HepG2 (cell line): ENCODE measurements around the gene CCL17. TPM values are rescaled to one million over a fixed set of nuclear protein-coding genes. Genes with fewer than 3 reads are reported as not detected.

Source experiments
- HCFC1 ChIP-seq: fragments of 150-350 bp; IDR thresholded peaks from 2 replicates; pipeline ENCODE4 v1.6.1; 2014; ENCODE audit warnings: low read depth, low read length
- NR2C2 ChIP-seq: sonication (generic); formaldehyde crosslinking; IDR thresholded peaks from 2 replicates; pipeline ENCODE4 v1.4.0; 2020; ENCODE audit warnings: missing genetic modification reagents, mild to moderate bottlenecking, moderate library complexity, borderline replicate concordance
- PPARG ChIP-seq: conservative IDR thresholded peaks from 2 replicates; pipeline ENCODE4 v1.6.1; 2016; ENCODE audit warnings: missing biosample characterization, missing genetic modification reagents
- RFX3 ChIP-seq: IDR thresholded peaks from 2 replicates; pipeline ENCODE4 v1.6.1; 2016; ENCODE audit warnings: missing biosample characterization, missing genetic modification reagents
- ZNF367 ChIP-seq: sonication (generic); formaldehyde crosslinking; IDR thresholded peaks from 2 replicates; pipeline ENCODE4 v1.4.0; 2020; ENCODE audit warnings: missing genetic modification reagents, borderline replicate concordance
- ZNF543 ChIP-seq: sonication (generic); formaldehyde crosslinking; IDR thresholded peaks from 2 replicates; pipeline ENCODE4 v1.4.0; 2020; ENCODE audit warnings: mild to moderate bottlenecking, missing genetic modification reagents
- ZNF780A ChIP-seq: sonication (generic); formaldehyde crosslinking; IDR thresholded peaks from 2 replicates; pipeline ENCODE4 v1.8.0; 2022; ENCODE audit warnings: mild to moderate bottlenecking, missing genetic modification reagents, moderate library complexity
- polyA plus RNA-seq, 8 experiments: library from polyadenylated mRNA; depleted of rRNA in 3 of 8; stranded (reverse) in 7 of 8; unstranded in 1 of 8; fragments of >200 nt; fragmentation: Illumina TruSeq in 4 of 8; extraction: Trizol in 4 of 8; gene quantifications; 2 replicates each; pipeline versions ENCODE4 v1.2.1 to v1.2.3, GENCODE V29; 2011 to 2016; ENCODE audit warnings: low read depth in 4 of 8, missing spikeins in 1 of 8, mixed read lengths in 1 of 8; ENCODE audit not compliant: insufficient read depth in 1 of 8
- total RNA-seq, 5 experiments: library from RNA; depleted of rRNA; stranded (reverse); fragments of >200 nt; fragmentation: Illumina TruSeq; extraction: Trizol; gene quantifications; 2 replicates each; pipeline ENCODE4 v1.2.3, GENCODE V29; 2016; ENCODE audit warnings: low read depth in 1 of 5
- TF ChIP-seq, protein P1 (sequence below): sonication (generic); formaldehyde crosslinking; IDR thresholded peaks from 2 replicates; pipeline ENCODE4 v1.5.1; 2020; ENCODE audit warnings: missing genetic modification reagents, mild to moderate bottlenecking, borderline replicate concordance
- TF ChIP-seq, protein P2 (sequence below): sonication (generic); formaldehyde crosslinking; IDR thresholded peaks from 2 replicates; pipeline ENCODE4 v1.4.0; 2020; ENCODE audit warnings: mild to moderate bottlenecking, missing genetic modification reagents
- TF ChIP-seq, protein P3 (sequence below): sonication (generic); formaldehyde crosslinking; conservative IDR thresholded peaks from 2 replicates; pipeline ENCODE4 v1.5.0; 2020; ENCODE audit warnings: missing genetic modification reagents
- TF ChIP-seq, protein P4 (sequence below): sonication (generic); formaldehyde crosslinking; IDR thresholded peaks from 2 replicates; pipeline ENCODE4 v1.4.0; 2020; ENCODE audit warnings: missing genetic modification reagents, borderline replicate concordance
- TF ChIP-seq, protein P5 (sequence below): sonication (generic); formaldehyde crosslinking; IDR thresholded peaks from 2 replicates; pipeline ENCODE4 v1.4.0; 2020; ENCODE audit warnings: missing genetic modification reagents
- TF ChIP-seq, protein P6 (sequence below): sonication (generic); formaldehyde crosslinking; IDR thresholded peaks from 2 replicates; pipeline ENCODE4 v1.4.0; 2020; ENCODE audit warnings: missing genetic modification reagents

The CCL17 gene
- total and polyA plus RNA-seq, 2 of the 13 experiments (the other 11 are each of a cell fraction or from before 2014, with no cell fraction given), result not detected

DNA sequence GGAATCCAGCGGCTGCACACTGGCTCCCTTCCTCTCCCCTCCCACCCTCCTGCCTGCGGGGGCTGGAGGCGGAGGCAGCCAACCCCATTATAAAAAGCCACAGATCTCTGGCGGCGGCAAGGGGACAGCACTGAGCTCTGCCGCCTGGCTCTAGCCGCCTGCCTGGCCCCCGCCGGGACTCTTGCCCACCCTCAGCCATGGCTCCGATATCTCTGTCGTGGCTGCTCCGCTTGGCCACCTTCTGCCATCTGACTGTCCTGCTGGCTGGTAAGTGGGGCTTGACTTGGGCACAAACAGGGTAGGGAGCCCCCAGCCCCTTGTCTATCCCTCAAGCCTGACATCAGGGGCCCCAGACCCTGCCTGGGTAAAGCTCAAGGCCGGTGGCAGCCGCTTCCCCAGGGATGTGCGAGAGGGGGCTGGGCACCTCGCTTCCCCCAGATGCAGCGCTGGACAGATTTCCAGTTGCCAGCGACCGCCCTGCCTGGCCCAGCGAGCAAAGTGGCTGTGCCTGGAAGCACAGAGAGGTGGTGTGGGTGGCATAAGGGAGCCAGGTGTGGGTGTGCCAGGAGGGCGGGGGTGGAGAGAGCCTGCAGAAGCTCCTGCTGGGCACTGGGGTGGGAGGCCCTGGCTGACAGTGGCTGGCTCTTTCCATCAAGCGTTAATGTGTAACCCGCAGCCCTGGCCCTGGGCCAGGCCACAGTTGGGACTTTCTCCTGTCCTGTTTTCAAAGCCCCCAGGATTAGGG is 32.0 kb upstream of the CCL17 start, which contains the start of gene CX3CL1 (continued):
- TF ChIP-seq, protein P1, sequence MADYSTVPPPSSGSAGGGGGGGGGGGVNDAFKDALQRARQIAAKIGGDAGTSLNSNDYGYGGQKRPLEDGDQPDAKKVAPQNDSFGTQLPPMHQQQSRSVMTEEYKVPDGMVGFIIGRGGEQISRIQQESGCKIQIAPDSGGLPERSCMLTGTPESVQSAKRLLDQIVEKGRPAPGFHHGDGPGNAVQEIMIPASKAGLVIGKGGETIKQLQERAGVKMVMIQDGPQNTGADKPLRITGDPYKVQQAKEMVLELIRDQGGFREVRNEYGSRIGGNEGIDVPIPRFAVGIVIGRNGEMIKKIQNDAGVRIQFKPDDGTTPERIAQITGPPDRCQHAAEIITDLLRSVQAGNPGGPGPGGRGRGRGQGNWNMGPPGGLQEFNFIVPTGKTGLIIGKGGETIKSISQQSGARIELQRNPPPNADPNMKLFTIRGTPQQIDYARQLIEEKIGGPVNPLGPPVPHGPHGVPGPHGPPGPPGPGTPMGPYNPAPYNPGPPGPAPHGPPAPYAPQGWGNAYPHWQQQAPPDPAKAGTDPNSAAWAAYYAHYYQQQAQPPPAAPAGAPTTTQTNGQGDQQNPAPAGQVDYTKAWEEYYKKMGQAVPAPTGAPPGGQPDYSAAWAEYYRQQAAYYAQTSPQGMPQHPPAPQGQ (CRISPR knock-in tag), result peak; percentile 83; the same call in 1 of the 2 replicates
- TF ChIP-seq, protein P2, sequence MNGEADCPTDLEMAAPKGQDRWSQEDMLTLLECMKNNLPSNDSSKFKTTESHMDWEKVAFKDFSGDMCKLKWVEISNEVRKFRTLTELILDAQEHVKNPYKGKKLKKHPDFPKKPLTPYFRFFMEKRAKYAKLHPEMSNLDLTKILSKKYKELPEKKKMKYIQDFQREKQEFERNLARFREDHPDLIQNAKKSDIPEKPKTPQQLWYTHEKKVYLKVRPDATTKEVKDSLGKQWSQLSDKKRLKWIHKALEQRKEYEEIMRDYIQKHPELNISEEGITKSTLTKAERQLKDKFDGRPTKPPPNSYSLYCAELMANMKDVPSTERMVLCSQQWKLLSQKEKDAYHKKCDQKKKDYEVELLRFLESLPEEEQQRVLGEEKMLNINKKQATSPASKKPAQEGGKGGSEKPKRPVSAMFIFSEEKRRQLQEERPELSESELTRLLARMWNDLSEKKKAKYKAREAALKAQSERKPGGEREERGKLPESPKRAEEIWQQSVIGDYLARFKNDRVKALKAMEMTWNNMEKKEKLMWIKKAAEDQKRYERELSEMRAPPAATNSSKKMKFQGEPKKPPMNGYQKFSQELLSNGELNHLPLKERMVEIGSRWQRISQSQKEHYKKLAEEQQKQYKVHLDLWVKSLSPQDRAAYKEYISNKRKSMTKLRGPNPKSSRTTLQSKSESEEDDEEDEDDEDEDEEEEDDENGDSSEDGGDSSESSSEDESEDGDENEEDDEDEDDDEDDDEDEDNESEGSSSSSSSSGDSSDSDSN (CRISPR knock-in tag), result peak; percentile 91
- TF ChIP-seq HCFC1 (no peak; the same call in 1 of the 2 replicates), RFX3 (CRISPR knock-in tag) (peak; percentile 48; the same call in 1 of the 2 replicates), ZNF367 (CRISPR knock-in tag) (no peak), PPARG (CRISPR knock-in tag) (peak; percentile 94; the same call in 1 of the 2 replicates), NR2C2 (CRISPR knock-in tag) (peak; percentile 54; the same call in 1 of the 2 replicates), ZNF780A (CRISPR knock-in tag) (peak; percentile 83; the same call in 1 of the 2 replicates), ZNF543 (peak; percentile 92)
- TF ChIP-seq, protein P3, sequence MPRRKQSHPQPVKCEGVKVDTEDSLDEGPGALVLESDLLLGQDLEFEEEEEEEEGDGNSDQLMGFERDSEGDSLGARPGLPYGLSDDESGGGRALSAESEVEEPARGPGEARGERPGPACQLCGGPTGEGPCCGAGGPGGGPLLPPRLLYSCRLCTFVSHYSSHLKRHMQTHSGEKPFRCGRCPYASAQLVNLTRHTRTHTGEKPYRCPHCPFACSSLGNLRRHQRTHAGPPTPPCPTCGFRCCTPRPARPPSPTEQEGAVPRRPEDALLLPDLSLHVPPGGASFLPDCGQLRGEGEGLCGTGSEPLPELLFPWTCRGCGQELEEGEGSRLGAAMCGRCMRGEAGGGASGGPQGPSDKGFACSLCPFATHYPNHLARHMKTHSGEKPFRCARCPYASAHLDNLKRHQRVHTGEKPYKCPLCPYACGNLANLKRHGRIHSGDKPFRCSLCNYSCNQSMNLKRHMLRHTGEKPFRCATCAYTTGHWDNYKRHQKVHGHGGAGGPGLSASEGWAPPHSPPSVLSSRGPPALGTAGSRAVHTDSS (CRISPR knock-in tag), result no peak
- TF ChIP-seq, protein P4, sequence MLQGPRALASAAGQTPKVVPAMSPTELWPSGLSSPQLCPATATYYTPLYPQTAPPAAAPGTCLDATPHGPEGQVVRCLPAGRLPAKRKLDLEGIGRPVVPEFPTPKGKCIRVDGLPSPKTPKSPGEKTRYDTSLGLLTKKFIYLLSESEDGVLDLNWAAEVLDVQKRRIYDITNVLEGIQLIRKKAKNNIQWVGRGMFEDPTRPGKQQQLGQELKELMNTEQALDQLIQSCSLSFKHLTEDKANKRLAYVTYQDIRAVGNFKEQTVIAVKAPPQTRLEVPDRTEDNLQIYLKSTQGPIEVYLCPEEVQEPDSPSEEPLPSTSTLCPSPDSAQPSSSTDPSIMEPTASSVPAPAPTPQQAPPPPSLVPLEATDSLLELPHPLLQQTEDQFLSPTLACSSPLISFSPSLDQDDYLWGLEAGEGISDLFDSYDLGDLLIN (CRISPR knock-in tag), result peak; percentile 84; the same call in 1 of the 2 replicates
- TF ChIP-seq, protein P5, sequence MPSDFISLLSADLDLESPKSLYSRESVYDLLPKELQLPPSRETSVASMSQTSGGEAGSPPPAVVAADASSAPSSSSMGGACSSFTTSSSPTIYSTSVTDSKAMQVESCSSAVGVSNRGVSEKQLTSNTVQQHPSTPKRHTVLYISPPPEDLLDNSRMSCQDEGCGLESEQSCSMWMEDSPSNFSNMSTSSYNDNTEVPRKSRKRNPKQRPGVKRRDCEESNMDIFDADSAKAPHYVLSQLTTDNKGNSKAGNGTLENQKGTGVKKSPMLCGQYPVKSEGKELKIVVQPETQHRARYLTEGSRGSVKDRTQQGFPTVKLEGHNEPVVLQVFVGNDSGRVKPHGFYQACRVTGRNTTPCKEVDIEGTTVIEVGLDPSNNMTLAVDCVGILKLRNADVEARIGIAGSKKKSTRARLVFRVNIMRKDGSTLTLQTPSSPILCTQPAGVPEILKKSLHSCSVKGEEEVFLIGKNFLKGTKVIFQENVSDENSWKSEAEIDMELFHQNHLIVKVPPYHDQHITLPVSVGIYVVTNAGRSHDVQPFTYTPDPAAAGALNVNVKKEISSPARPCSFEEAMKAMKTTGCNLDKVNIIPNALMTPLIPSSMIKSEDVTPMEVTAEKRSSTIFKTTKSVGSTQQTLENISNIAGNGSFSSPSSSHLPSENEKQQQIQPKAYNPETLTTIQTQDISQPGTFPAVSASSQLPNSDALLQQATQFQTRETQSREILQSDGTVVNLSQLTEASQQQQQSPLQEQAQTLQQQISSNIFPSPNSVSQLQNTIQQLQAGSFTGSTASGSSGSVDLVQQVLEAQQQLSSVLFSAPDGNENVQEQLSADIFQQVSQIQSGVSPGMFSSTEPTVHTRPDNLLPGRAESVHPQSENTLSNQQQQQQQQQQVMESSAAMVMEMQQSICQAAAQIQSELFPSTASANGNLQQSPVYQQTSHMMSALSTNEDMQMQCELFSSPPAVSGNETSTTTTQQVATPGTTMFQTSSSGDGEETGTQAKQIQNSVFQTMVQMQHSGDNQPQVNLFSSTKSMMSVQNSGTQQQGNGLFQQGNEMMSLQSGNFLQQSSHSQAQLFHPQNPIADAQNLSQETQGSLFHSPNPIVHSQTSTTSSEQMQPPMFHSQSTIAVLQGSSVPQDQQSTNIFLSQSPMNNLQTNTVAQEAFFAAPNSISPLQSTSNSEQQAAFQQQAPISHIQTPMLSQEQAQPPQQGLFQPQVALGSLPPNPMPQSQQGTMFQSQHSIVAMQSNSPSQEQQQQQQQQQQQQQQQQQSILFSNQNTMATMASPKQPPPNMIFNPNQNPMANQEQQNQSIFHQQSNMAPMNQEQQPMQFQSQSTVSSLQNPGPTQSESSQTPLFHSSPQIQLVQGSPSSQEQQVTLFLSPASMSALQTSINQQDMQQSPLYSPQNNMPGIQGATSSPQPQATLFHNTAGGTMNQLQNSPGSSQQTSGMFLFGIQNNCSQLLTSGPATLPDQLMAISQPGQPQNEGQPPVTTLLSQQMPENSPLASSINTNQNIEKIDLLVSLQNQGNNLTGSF (CRISPR knock-in tag), result peak; percentile 95
- TF ChIP-seq, protein P6, sequence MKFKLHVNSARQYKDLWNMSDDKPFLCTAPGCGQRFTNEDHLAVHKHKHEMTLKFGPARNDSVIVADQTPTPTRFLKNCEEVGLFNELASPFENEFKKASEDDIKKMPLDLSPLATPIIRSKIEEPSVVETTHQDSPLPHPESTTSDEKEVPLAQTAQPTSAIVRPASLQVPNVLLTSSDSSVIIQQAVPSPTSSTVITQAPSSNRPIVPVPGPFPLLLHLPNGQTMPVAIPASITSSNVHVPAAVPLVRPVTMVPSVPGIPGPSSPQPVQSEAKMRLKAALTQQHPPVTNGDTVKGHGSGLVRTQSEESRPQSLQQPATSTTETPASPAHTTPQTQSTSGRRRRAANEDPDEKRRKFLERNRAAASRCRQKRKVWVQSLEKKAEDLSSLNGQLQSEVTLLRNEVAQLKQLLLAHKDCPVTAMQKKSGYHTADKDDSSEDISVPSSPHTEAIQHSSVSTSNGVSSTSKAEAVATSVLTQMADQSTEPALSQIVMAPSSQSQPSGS (CRISPR knock-in tag), result peak; percentile 80
